Mononuclear cell (primary cell): ENCODE data around the gene SGPL1. TPM values are rescaled to one million over a fixed set of nuclear protein-coding genes. Genes with fewer than 3 reads are reported as not detected.

ENCODE experiments used
- H3K27me3 ChIP-seq: 2 replicates; pipeline ENCODE4 v1.6.0; 2011; ENCODE audit warnings: low read length, control low read depth; ENCODE audit not compliant: insufficient read depth
- H3K4me1 ChIP-seq: 2 replicates; pipeline ENCODE4 v1.5.1; 2011; ENCODE audit warnings: mild to moderate bottlenecking, low read length, control low read depth; ENCODE audit not compliant: insufficient read depth
- H3K4me3 ChIP-seq: 2 replicates; pipeline ENCODE4 v1.5.1; 2011; ENCODE audit warnings: mild to moderate bottlenecking, low read length, moderate library complexity
- H3K9me3 ChIP-seq: 2 replicates; pipeline ENCODE4 v1.5.1; 2011; ENCODE audit warnings: low read depth, mild to moderate bottlenecking, control low read depth, low read length
- total RNA-seq: library from RNA; depleted of rRNA; stranded (reverse); fragments of >200 nt; gene quantifications from one replicate; pipeline ENCODE4 v1.2.3, GENCODE V29; 2012

The SGPL1 gene
- total RNA-seq, 1 donor = 25.6 TPM

DNA sequence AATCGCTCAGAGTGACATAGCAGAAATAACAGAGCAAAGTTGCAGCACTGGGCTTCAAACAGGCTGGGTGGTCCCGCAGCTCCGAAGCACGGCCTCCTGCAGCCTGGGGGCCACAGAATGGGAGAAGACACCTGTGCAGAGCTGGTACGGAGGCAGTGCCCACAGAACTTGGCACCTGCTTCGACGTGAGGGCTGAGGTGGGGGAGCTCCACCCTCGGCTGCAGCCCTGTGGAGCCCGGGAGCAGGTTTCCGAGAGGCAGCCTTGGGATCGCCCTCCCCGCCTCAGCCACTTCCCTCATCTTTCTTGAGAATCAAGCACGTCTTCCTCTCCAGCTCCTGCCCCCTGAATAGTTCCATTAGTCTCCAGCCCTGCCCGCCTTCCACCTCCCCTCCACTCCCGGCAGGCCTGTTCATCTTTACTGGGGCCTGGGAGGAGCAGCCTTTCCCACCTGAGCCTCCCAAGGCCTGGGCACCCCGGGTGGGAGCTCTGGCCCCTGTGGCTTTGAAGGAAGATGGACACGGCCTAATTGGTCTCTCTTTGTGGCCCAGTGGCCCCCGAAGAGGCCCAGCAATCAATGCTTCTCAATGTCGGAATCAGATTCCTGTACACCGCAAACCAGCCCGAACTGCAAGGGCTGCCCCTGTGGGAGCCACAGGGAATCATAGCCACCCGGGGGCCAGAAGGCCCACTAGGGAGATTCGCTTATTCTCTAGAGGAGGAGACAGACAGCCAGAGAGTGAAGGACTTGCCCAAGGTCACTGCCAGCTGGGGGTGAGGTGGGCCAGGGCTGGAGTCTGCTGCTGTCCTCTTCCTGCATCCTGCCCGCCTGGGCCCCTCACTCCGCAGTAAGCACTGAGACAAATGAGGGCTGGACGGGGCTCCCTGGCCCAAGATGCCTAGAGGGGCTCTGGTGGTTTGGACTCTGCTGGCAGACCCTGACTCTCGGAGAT lies 89.6 kb downstream of the SGPL1 start:
- Histone ChIP-seq H3K9me3 (no peaks in the 10 kb centered on the region), H3K27me3 (no peaks in the 10 kb centered on the region), H3K4me3 (no peak overlapping the region), H3K4me1 (no peaks in the 10 kb centered on the region)

- H3K4me3 ChIP-seq = no peak overlapping the region
- H3K9me3 ChIP-seq = no peaks in the 10 kb centered on the region
Measured at GRCh38 chr10:70906031-70906783, 90.5 kb downstream of the SGPL1 start.

DNA sequence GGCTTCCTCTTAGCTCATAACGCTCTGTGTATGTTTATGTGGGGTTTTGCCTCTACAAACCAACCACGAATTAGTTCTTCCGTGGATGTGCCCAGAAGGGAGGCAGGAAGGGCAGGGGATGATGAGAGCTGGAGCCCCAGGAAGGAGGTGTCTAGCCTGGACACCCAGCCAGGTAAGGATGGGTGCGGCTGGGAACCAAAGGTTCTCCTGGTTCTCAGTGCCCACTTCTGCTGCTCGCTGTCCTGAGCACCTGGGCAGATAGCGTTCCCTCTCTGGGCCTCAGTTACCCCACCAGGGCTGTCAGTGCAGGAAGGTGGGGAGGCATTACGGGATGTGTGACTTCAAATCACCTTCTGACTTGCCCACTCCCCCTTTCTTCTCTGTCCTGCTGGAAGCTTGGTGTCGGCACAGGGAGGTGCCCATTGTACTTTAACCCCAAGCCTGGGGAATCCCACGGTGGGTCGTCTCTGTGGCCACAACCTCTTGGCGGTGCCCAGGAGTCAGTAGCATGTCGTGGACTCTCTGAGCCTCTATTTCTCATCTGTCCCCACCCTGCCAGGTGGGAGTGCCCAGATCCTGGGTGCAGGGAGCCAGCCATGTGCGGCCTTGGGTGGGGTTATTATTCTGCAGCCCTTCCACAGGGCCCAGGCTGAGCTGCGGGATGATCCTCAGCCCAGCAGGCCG lies 91.3 kb downstream of the SGPL1 start:
- H3K4me3 ChIP-seq = no peak overlapping the region

More at GRCh38 chr10:70906031-70906783, 90.5 kb downstream of the SGPL1 start:
- no peaks in the 10 kb centered on the region for H3K27me3 ChIP-seq
- no peaks in the 10 kb centered on the region for H3K4me1 ChIP-seq

GRCh38 chr10:70907637-70908405 lies 92.1 kb downstream of the SGPL1 start:
- Histone ChIP-seq H3K4me3 (no peak overlapping the region), H3K27me3 (no peaks in the 10 kb centered on the region), H3K9me3 (no peaks in the 10 kb centered on the region), H3K4me1 (no peaks in the 10 kb centered on the region)

More for the DNA sequence above, 91.3 kb downstream of the SGPL1 start:
- H3K4me1 ChIP-seq = no peaks in the 10 kb centered on the region
- H3K9me3 ChIP-seq = no peaks in the 10 kb centered on the region
- H3K27me3 ChIP-seq = no peaks in the 10 kb centered on the region

GRCh38 chr10:70908406-70909296 lies 92.9 kb downstream of the SGPL1 start:
- no peaks in the 10 kb centered on the region for H3K27me3 ChIP-seq
- H3K4me1 ChIP-seq = no peaks in the 10 kb centered on the region
- no peaks in the 10 kb centered on the region for H3K9me3 ChIP-seq
- no peak overlapping the region for H3K4me3 ChIP-seq

DNA sequence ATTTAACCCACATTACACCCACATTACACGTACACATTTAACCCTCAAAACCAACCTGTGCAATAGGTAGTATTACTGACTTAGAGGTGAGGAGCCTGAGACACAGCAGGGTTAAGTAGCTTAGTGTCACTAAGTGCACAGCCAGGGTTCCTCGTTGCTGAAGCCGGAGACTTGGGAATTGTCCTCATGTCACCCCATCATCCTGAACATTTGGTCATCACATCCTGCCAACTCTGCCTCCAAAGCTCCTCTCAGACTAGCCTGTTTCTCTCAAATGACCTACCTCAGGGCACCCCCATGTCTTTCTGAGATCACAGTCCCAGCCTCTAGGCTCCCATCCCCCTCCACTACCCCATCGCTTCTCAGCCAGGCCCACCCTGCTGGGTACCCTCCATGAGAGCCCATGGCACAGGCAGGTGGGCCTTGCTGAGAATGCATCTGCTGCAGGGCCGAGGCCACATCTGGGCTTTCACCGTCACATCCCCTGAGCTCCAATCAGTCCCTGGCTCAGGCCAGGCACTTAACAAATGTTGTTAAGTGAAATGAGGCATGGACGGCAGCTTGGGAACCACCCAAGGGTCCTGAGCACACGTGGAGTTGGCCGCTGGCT lies 93.7 kb downstream of the SGPL1 start:
- Histone ChIP-seq H3K4me3 (no peak overlapping the region), H3K9me3 (no peaks in the 10 kb centered on the region), H3K4me1 (no peaks in the 10 kb centered on the region), H3K27me3 (no peaks in the 10 kb centered on the region)

DNA sequence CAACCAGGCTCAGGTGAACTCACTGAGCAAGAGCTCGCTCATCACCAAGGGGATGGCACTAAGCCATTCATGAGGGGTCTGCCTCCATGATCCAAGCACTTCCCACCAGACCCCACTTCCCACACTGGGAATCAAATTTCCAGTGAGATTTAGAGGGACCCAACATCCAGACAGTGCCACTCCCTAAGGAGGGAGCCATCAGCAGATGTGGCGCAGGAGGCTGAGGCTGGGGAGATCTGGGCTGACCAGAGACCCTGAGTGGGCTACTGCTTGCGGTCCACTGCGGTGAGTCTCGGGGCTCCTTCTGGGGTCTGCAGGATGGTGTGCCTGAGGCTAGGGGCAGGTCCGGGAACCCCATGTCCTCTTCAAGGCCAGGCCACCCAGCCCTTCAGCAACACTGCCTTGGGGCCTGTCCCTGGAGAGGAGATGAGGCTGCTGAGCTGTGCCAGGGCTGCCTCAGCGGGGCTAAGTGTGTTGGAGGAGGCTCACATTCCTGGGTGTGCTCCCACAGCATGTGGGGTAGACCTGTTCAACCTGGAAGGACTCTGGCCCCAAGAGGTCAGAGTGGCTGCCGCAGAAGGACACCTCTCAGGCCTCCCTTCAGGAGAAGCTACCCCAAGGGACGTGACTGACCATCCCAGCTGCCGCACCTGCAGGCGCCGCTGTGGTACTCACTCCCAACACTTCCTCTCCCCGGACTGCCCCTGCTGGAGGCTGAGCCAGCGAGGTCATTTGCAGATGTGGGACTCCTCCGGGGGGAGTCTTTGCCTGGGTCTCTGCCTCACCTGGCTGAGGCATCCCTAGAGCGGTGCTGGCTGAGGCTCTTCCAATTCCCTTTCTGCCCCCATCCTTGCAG lies 95.0 kb downstream of the SGPL1 start:
- no peaks in the 10 kb centered on the region for H3K9me3 ChIP-seq
- H3K4me3 ChIP-seq = no peak overlapping the region
- no peaks in the 10 kb centered on the region for H3K27me3 ChIP-seq
- no peaks in the 10 kb centered on the region for H3K4me1 ChIP-seq

DNA sequence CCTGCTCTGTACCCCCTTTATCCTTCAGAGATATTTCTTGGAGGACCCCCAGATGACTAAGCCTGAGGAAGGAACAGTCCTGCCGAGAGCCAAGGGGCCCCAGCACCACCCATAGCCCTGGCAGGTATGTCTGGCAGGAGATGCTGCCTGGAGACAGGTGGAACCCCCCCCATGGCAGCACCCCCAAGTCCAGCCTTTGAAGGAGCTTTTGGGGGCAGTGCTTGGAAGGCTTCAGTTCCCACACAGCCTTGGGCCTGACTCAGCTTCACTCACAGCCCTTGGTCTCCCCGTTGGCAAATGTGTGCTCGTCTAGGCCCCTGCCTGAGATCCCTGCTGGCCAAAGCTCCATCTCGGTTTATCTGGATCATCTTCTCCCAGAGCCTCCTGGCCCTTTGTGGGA lies 95.6 kb downstream of the SGPL1 start:
- no peaks in the 10 kb centered on the region for H3K4me1 ChIP-seq
- H3K9me3 ChIP-seq = no peaks in the 10 kb centered on the region
- H3K4me3 ChIP-seq = no peak overlapping the region
- no peaks in the 10 kb centered on the region for H3K27me3 ChIP-seq

DNA sequence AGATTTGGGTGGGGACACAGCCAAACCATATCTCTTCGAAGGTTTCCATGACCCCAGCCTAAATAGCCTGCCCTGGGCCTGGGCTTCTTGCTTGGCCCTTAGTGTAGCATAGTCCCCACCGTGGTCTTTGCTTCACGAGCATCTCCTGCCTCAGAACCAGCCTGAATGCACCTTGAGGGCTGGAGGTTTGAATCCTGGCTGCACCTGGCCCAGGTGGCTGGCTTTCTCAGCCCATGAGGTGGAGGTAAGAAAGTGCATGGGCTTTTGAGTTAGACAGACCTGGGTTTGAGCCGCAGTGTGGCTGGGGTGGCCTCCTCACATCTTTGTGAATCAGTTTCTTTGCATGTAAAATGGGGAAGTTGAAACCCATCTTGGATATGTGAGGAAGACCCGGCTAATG lies 96.8 kb downstream of the SGPL1 start:
- Histone ChIP-seq H3K4me1 (no peaks in the 10 kb centered on the region), H3K9me3 (no peaks in the 10 kb centered on the region), H3K4me3 (no peak overlapping the region), H3K27me3 (no peaks in the 10 kb centered on the region)

DNA sequence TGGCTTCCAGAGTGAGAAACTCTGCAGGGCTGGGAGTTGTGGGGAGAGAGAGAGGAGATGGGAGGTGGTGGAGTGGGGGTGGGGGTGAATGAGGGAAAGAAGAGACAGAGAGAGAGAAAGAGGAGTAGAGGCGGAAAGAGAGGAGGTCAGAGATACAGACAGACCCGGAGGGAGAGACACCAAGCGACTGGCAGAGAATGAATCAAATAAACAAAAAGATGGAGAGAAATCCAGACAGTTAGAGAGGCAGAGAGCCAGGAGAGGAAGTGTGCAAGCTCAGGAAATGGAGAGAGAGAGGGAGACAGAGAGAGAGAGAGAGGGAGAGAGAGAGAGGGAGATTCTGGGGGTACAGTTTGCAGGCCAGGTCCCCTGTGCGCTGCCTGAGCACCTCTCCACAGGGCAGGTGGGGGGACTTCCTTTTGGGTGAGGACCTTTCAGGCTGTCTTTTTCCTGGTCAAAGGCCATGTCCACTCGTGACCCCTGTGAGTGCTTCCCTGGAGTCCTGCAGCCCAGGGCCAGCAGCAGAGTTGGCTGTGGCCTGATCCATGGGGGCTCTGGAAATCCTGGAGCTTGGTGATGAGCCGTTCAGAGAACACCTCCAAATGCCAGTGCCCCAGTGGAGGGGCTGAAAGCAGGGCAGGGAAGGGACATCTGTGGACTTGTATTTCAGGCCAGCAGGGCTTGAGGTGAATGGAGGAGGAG lies 97.6 kb downstream of the SGPL1 start:
- no peaks in the 10 kb centered on the region for H3K4me1 ChIP-seq

DNA sequence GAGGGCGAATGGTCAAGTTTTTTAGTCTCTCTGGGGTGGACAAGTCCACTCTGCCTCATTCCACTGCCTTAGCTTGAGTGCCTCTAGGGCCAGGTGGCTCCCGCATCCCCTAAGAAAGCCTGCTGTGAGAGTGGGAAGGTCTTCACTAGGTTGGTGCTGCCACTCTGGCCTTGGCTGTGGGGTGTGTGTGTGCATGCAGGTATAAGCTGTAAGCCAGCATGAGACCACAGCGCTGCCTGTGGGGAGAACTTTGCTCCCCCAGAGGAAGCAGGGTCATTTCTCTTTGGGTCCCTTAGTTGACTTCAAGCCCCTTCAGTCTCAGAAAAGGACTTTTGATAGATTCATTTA lies 98.1 kb downstream of the SGPL1 start:
- Histone ChIP-seq H3K27me3 (no peaks in the 10 kb centered on the region), H3K4me1 (no peaks in the 10 kb centered on the region), H3K9me3 (no peaks in the 10 kb centered on the region), H3K4me3 (no peak overlapping the region)

More for the DNA sequence above, 97.6 kb downstream of the SGPL1 start:
- Histone ChIP-seq H3K27me3 (no peaks in the 10 kb centered on the region), H3K4me3 (no peak overlapping the region), H3K9me3 (no peaks in the 10 kb centered on the region)

- Histone ChIP-seq H3K27me3 (no peaks in the 10 kb centered on the region), H3K4me3 (no peak overlapping the region), H3K9me3 (no peaks in the 10 kb centered on the region), H3K4me1 (no peaks in the 10 kb centered on the region)
Measured at GRCh38 chr10:70914316-70914864, 98.6 kb downstream of the SGPL1 start.
